Measurements from ENCODE around the gene C7.

DNA sequence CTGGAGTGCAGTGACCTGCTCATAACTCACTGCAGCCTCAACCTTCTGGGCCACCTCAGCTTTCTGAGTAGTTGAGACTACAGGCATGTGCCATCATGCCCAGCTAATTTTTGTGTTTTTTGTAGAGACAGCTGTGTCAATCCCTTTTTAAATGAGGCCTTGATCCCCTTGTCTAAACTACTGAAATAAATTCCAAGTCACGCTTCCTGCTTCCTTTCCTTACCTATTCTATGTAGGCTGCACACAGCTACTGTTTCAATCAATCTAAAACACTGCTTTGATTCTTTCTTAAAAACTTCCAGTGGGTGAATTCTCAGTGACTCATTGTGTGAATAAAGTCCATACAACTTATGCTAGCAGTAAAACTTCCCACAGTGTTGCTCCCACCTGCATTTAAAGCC lies 2.9 kb upstream of the C7 start:
- TF ChIP-seq, protein P1, sequence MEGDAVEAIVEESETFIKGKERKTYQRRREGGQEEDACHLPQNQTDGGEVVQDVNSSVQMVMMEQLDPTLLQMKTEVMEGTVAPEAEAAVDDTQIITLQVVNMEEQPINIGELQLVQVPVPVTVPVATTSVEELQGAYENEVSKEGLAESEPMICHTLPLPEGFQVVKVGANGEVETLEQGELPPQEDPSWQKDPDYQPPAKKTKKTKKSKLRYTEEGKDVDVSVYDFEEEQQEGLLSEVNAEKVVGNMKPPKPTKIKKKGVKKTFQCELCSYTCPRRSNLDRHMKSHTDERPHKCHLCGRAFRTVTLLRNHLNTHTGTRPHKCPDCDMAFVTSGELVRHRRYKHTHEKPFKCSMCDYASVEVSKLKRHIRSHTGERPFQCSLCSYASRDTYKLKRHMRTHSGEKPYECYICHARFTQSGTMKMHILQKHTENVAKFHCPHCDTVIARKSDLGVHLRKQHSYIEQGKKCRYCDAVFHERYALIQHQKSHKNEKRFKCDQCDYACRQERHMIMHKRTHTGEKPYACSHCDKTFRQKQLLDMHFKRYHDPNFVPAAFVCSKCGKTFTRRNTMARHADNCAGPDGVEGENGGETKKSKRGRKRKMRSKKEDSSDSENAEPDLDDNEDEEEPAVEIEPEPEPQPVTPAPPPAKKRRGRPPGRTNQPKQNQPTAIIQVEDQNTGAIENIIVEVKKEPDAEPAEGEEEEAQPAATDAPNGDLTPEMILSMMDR (IDR thresholded peaks at IDR 0.05): no peak
- no peak for TF ChIP-seq POLR2A (IDR thresholded peaks at IDR 0.05)

Measured in body of pancreas (tissue), 4 donors.